Colonic mucosa (tissue), 4 donors: ENCODE measurements around the gene NHLRC2. TPM values are rescaled to one million over a fixed set of nuclear protein-coding genes. Genes with fewer than 3 reads are reported as not detected.

ENCODE experiments used
- DNase-seq: peaks from one replicate; pipeline ENCODE4 v3.0.0-alpha.2; 2020
- H3K27ac ChIP-seq: fragments of 200-600 bp; one replicate; pipeline ENCODE4 v1.8.0; 2021
- H3K27me3 ChIP-seq: fragments of 200-600 bp; one replicate; pipeline ENCODE4 v1.8.0; 2021
- H3K36me3 ChIP-seq: fragments of 200-600 bp; one replicate; pipeline ENCODE4 v1.8.0; 2021
- H3K4me1 ChIP-seq: fragments of 200-600 bp; one replicate; pipeline ENCODE4 v1.8.0; 2021; ENCODE audit warnings: mild to moderate bottlenecking
- H3K4me3 ChIP-seq: fragments of 200-600 bp; one replicate; pipeline ENCODE4 v1.8.0; 2021
- H3K9ac ChIP-seq, 2 donors: one replicate each; pipeline ENCODE4 v1.7.0; 2013; ENCODE audit warnings: control low read depth in 2 of 2, low read depth in 2 of 2, low read length in 2 of 2
- H3K9me3 ChIP-seq: fragments of 200-600 bp; one replicate; pipeline ENCODE4 v1.8.0; 2021
- CTCF ChIP-seq: fragments of 200-600 bp; IDR thresholded peaks from one replicate; pipeline ENCODE4 v1.8.0; 2022; ENCODE audit warnings: antibody characterized with exemption, mild to moderate bottlenecking
- intact Hi-C: fragments of 100-400 bp; cut with DNase I; formaldehyde crosslinking; loops from one replicate; pipeline ENCODE4 v1.14.1; 2022
- total RNA-seq, 2 donors: library from RNA; stranded (reverse); fragmentation: NEBNext Ultra II Directional in 1 of 2; extraction: Animal tissue kit (Norgen Biotek cat#: 25700) in 1 of 2; gene quantifications; one replicate each; pipeline ENCODE4 v1.2.1, GENCODE V29; 2021
- donor health status: healthy.
- donor health status: DM: no; HTN: no; CAD: no.
- donor health status: DM: no; HTN: no; CAD: no.

NHLRC2 gene
- total RNA-seq, 2 donors from 2014 or later: 31.2 to 46.1 TPM

GRCh38 chr10:113932854-113933253 lies 78.4 kb downstream of the NHLRC2 start:
- H3K27ac ChIP-seq: no peak overlapping the region
- intact Hi-C loops: no loop called here

GRCh38 chr10:113933894-113934532 lies 79.6 kb downstream of the NHLRC2 start:
- TF ChIP-seq CTCF: no peak
- intact Hi-C loops: no loop called here
- H3K27ac ChIP-seq: no peak overlapping the region

More at GRCh38 chr10:113932854-113933253, 78.4 kb downstream of the NHLRC2 start:
- Histone ChIP-seq H3K27me3 (no peaks in the 10 kb centered on the region), H3K9ac (no peak overlapping the region), H3K9me3 (no peaks in the 10 kb centered on the region), H3K4me3 (no peak overlapping the region), H3K4me1 (no peaks in the 10 kb centered on the region), H3K36me3 (no peaks in the 10 kb centered on the region)
- DNase-seq: no peak
- no peak for TF ChIP-seq CTCF

GRCh38 chr10:113937258-113937657 lies 82.8 kb downstream of the NHLRC2 start:
- Histone ChIP-seq H3K27ac (no peak overlapping the region), H3K4me1 (no peaks in the 10 kb centered on the region), H3K9me3 (no peaks in the 10 kb centered on the region), H3K9ac (no peak overlapping the region), H3K36me3 (no peaks in the 10 kb centered on the region), H3K27me3 (no peaks in the 10 kb centered on the region), H3K4me3 (no peak overlapping the region)
- no peak for DNase-seq
- TF ChIP-seq CTCF: no peak
- intact Hi-C loops: no loop called here

More at GRCh38 chr10:113933894-113934532, 79.6 kb downstream of the NHLRC2 start:
- Histone ChIP-seq H3K36me3 (no peaks in the 10 kb centered on the region), H3K27me3 (no peaks in the 10 kb centered on the region), H3K4me3 (no peak overlapping the region), H3K9me3 (no peaks in the 10 kb centered on the region), H3K9ac (no peak overlapping the region), H3K4me1 (no peaks in the 10 kb centered on the region)
- no peak for DNase-seq

GRCh38 chr10:113937756-113938155 lies 83.3 kb downstream of the NHLRC2 start:
- DNase-seq: no peak
- intact Hi-C loops: no loop called here
- Histone ChIP-seq H3K9ac (no peak overlapping the region), H3K9me3 (no peaks in the 10 kb centered on the region), H3K36me3 (no peaks in the 10 kb centered on the region), H3K27me3 (no peaks in the 10 kb centered on the region), H3K4me3 (no peak overlapping the region), H3K27ac (no peak overlapping the region), H3K4me1 (no peaks in the 10 kb centered on the region)
- TF ChIP-seq CTCF: no peak

- Histone ChIP-seq H3K4me3 (no peak overlapping the region), H3K4me1 (no peaks in the 10 kb centered on the region), H3K27me3 (no peaks in the 10 kb centered on the region), H3K27ac (no peak overlapping the region), H3K9ac (no peak overlapping the region), H3K36me3 (no peaks in the 10 kb centered on the region), H3K9me3 (no peaks in the 10 kb centered on the region)
- intact Hi-C loops: no loop called here
- no peak for DNase-seq
- no peak for TF ChIP-seq CTCF
Observed at GRCh38 chr10:113939212-113939860, 84.9 kb downstream of the NHLRC2 start.
